Cardiac muscle cell (in vitro differentiated cells and primary cell): ENCODE results near the gene BCKDHB. TPM values are rescaled to one million over a fixed set of nuclear protein-coding genes. Genes with fewer than 3 reads are reported as not detected.

Experiments used
- DNase-seq, 2 donors: peaks; one replicate each; pipeline versions ENCODE4 v3.0.0 to v3.0.0-alpha.2; 2010 to 2017; ENCODE audit warnings: low read depth in 1 of 2, low spot score in 1 of 2
- H3K27ac ChIP-seq: fragments of 200-600 bp; sonication (generic); 2 replicates; pipeline ENCODE4 v1.5.1; 2016
- H3K27me3 ChIP-seq: fragments of 200-600 bp; sonication (generic); 2 replicates; pipeline ENCODE4 v1.6.0; 2016; ENCODE audit warnings: control low read depth
- H3K36me3 ChIP-seq: fragments of 200-600 bp; sonication (generic); 2 replicates; pipeline ENCODE4 v1.5.1; 2016; ENCODE audit warnings: control low read depth
- H3K4me1 ChIP-seq: fragments of 200-600 bp; sonication (generic); 2 replicates; pipeline ENCODE4 v1.8.1; 2017; ENCODE audit warnings: low read depth, mild to moderate bottlenecking, mixed run types
- H3K4me3 ChIP-seq: fragments of 200-600 bp; sonication (generic); 2 replicates; pipeline ENCODE4 v1.5.1; 2016; ENCODE audit warnings: mild to moderate bottlenecking
- H3K9me3 ChIP-seq: fragments of 200-600 bp; sonication (generic); 2 replicates; pipeline ENCODE4 v1.5.1; 2017; ENCODE audit warnings: low read depth, mild to moderate bottlenecking, control low read depth
- polyA plus RNA-seq: library from polyadenylated mRNA; unstranded; fragments of >200 nt; fragmentation: Nextera tagmentation; extraction: Ambion mirVana; gene quantifications from 2 replicates; pipeline ENCODE4 v1.2.1, GENCODE V29; 2016
- total RNA-seq: library from RNA; depleted of rRNA; stranded (reverse); fragments of >200 nt; gene quantifications from 2 replicates; pipeline ENCODE4 v1.2.3, GENCODE V29; 2016
- TF ChIP-seq, protein P1 (sequence below): IDR thresholded peaks from 2 replicates; pipeline ENCODE4 v1.5.1; 2012; ENCODE audit warnings: low read depth, mild to moderate bottlenecking, low read length

BCKDHB gene
- total and polyA plus RNA-seq, 2 experiments from 2014 or later, result 27.8 to 37.4 TPM

DNA sequence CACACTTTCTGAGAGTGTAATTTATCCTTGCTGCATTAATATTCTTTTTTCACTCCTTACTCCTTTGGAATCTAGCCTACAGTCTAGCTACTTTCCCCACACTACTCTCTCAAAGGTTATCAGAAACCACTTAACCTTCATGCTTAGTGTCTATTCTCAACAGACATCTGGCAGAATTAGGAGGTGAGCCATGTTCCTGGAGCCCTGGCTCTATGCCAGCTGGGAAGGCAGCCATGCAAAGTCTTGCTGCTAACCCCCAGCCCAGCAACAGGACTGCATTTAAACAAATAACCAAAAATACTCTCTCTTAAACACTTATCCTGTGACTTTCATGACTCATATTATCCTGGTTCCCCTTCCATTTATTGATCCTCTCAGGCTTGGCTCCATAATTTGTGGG lies 260.2 kb downstream of the BCKDHB start:
- Histone ChIP-seq H3K9me3 (no peaks in the 10 kb centered on the region), H3K27me3 (no peaks in the 10 kb centered on the region)
- DNase-seq, result peak; percentile 86 to 94

DNA sequence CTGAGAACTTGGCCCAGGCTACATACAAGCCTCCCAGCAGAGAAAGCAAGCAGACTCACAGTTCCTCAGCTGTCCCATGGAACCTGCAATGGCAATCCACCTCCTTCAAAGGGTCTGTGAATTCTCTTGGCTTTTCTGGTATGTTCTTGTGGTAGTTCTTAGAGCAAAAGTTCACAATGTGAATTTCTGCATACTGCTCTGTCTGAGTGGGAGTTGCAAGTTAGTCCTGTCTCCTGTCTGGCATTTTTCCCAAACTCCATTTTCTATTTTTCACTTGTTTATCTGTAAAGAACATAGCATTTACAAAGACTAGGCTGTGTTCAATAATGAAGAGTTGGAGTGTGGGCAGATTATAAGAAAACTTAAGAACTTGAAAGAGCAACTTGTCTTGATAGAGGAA lies 269.9 kb downstream of the BCKDHB start:
- TF ChIP-seq, protein P1, sequence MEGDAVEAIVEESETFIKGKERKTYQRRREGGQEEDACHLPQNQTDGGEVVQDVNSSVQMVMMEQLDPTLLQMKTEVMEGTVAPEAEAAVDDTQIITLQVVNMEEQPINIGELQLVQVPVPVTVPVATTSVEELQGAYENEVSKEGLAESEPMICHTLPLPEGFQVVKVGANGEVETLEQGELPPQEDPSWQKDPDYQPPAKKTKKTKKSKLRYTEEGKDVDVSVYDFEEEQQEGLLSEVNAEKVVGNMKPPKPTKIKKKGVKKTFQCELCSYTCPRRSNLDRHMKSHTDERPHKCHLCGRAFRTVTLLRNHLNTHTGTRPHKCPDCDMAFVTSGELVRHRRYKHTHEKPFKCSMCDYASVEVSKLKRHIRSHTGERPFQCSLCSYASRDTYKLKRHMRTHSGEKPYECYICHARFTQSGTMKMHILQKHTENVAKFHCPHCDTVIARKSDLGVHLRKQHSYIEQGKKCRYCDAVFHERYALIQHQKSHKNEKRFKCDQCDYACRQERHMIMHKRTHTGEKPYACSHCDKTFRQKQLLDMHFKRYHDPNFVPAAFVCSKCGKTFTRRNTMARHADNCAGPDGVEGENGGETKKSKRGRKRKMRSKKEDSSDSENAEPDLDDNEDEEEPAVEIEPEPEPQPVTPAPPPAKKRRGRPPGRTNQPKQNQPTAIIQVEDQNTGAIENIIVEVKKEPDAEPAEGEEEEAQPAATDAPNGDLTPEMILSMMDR, result no peak
- Histone ChIP-seq H3K27ac (no peak overlapping the region), H3K4me3 (no peak overlapping the region), H3K27me3 (no peaks in the 10 kb centered on the region), H3K4me1 (no peaks in the 10 kb centered on the region), H3K9me3 (no peaks in the 10 kb centered on the region), H3K36me3 (no peaks in the 10 kb centered on the region)
- peak in 1 of 2 donors; percentile 84 for DNase-seq

More for the DNA sequence above, 260.2 kb downstream of the BCKDHB start:
- no peaks in the 10 kb centered on the region for H3K36me3 ChIP-seq
- TF ChIP-seq, protein P1, result no peak
- H3K27ac ChIP-seq, result peak overlapping the region; percentile 83
- H3K4me3 ChIP-seq, result no peak overlapping the region
- peaks cover 23% of the 10 kb centered on the region for H3K4me1 ChIP-seq

DNA sequence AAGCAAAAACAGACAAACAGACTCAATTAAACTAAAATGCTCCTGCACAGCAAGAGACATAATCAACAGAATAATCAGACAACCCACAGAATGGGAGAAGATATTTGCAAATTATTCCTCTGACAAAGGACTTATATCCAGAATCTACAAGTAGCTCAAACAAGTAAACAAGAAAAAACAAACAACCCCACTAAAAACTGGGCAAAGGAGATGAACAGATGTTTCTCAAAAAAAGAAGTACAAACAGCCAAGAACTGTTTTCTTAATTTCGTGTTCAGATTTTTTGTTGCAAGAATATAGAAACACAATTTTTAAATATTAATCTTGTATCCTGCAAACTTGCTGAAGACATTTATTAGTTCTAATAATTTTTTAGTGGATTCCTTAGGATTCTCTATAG lies 274.1 kb downstream of the BCKDHB start:
- Histone ChIP-seq H3K27ac (no peak overlapping the region), H3K4me3 (no peak overlapping the region), H3K27me3 (no peaks in the 10 kb centered on the region), H3K4me1 (no peaks in the 10 kb centered on the region), H3K36me3 (no peaks in the 10 kb centered on the region), H3K9me3 (no peaks in the 10 kb centered on the region)
- DNase-seq, result no peak
- TF ChIP-seq, protein P1, result no peak

DNA sequence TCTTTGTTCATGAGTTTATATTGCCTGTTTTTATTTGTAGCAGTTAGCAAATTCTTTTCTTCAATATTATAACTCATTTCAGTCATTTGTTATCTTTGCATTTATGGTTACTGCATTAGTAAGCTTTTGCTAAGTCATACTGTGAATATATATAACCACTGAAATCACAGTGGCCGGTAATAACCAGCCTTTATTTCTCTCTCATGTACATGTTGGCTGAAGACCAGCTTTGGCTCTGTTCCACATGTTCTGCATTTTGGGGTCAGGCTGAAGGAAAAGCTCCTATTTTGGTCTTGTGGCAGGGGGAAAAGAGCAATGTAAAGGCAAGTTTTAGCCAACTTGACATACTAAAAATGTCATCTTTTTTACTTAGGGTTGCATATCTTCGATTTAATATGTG lies 276.3 kb downstream of the BCKDHB start:
- Histone ChIP-seq H3K27me3 (no peaks in the 10 kb centered on the region), H3K27ac (no peak overlapping the region), H3K4me3 (no peak overlapping the region), H3K9me3 (no peaks in the 10 kb centered on the region), H3K4me1 (no peaks in the 10 kb centered on the region), H3K36me3 (no peaks in the 10 kb centered on the region)
- TF ChIP-seq, protein P1, result no peak
- DNase-seq, result peak in 1 of 2 donors; percentile 75

DNA sequence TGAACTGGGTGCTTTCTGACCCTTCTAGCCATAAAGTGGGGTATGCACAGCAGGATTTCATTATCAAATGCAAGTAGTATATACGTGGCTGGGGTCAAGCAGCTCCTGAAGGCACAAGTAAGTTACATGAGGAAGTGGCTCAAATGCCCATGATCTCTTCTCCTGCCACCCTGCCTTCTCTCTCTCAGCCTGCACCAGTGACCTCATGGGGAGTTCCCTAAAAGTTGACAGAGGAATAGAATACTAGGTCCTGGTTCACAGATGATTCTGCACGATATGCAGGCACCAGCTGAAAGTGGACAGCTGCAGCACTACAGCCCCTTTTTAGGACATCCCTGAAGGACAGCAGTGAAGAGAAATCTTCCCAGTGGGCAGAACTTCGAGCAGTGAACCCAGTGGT lies 282.0 kb downstream of the BCKDHB start:
- Histone ChIP-seq H3K27ac (no peak overlapping the region), H3K4me3 (no peak overlapping the region)
- TF ChIP-seq, protein P1, result no peak

More for the DNA sequence above, 282.0 kb downstream of the BCKDHB start:
- H3K4me1 ChIP-seq, result no peaks in the 10 kb centered on the region
- no peak for DNase-seq
- H3K27me3 ChIP-seq, result no peaks in the 10 kb centered on the region
- no peaks in the 10 kb centered on the region for H3K9me3 ChIP-seq
- no peaks in the 10 kb centered on the region for H3K36me3 ChIP-seq

Other genes starting within 250 kb of the BCKDHB start
- gene ELOVL4, start 159.1 kb upstream of the BCKDHB start, total RNA-seq, result 3.9 and 6.9 TPM in 2 replicates
- 12.2 and 12.9 TPM in 2 replicates for gene ELOVL4, start 159.1 kb upstream of the BCKDHB start, polyA plus RNA-seq
- 4.5 and 45.2 TPM in 2 replicates for gene TTK, start 102.0 kb upstream of the BCKDHB start, total RNA-seq
- gene TTK, start 102.0 kb upstream of the BCKDHB start, polyA plus RNA-seq, result 3.7 and 27.7 TPM in 2 replicates